Astrocyte of the cerebellum (primary cell): ENCODE results near the gene CHAT.

Experiments
- DNase-seq: peaks from one replicate; pipeline ENCODE4 v3.0.0-alpha.2; 2011; ENCODE audit warnings: low read depth
- H3K4me3 ChIP-seq: 2 replicates; pipeline ENCODE4 v1.5.1; 2011; ENCODE audit warnings: mild to moderate bottlenecking, low read depth, low read length, moderate library complexity
- CTCF ChIP-seq: IDR thresholded peaks from 2 replicates; pipeline ENCODE4 v1.5.1; 2012; ENCODE audit warnings: low read length, low read depth, moderate library complexity, mild to moderate bottlenecking; ENCODE audit errors: missing control alignments
- in situ Hi-C: cut with HindIII; loops from 2 replicates; pipeline ENCODE4 v1.10.0; 2017; ENCODE audit warnings: low sequenced_read_pairs

CHAT gene

GRCh38 chr10:49713266-49713665, 99.4 kb downstream of the CHAT start:
- no peak overlapping the region for H3K4me3 ChIP-seq

More at GRCh38 chr10:49713266-49713665, 99.4 kb downstream of the CHAT start:
- TF ChIP-seq CTCF: no peak
- in situ Hi-C loops: no loop called here
- DNase-seq: no peak
